K562 (cell line): ENCODE data around the gene PLPPR1. TPM values are rescaled to one million over a fixed set of nuclear protein-coding genes. Genes with fewer than 3 reads are reported as not detected.

Source experiments
- ATAC-seq: fragments of 200-7000 bp; cut with Tn5 transposase; 3 replicates; pipeline ENCODE4 v1.9.1; 2020; ENCODE audit warnings: moderate library complexity
- BruUV-seq: library from RNA; stranded (reverse); fragments of 400-500 nt; replicated peaks from 2 replicates; lab custom pipeline; 2021; lab: Mats Ljungman, UMichigan
- CTCF ChIA-PET: fragments of 300-600 bp; formaldehyde crosslinking; extraction: SDS; loops from one replicate; lab custom pipeline; 2021; ENCODE audit warnings: low intra/inter-chr PET ratio; lab: Yijun Ruan, JAX
- POLR2A ChIA-PET: fragments of 300-600, 350-650 bp; sonication (Branson Sonifier 250); formaldehyde crosslinking; extraction: SDS; loops from one replicate; lab custom pipeline; 2021; ENCODE audit warnings: antibody characterized with exemption, inconsistent platforms; lab: Yijun Ruan, JAX
- DNase-seq, 4 experiments: peaks; one replicate each; pipeline versions ENCODE4 v3.0.0 to v3.0.0-alpha.2; 2011 to 2018; ENCODE audit warnings: low spot score in 3 of 4, mixed read lengths in 3 of 4; ENCODE audit errors: extremely low read depth in 1 of 4
- FAIRE-seq: peaks from 2 replicates; lab custom pipeline; 2011; peaks lifted over from hg19 to GRCh38; lab: Jason Lieb, UNC
- H2AFZ ChIP-seq: 2 replicates; pipeline ENCODE4 v1.6.0; 2011; ENCODE audit warnings: low read depth, low read length, control low read depth, inconsistent platforms
- H3K27ac ChIP-seq: fragments of 200-600 bp; 3 replicates; pipeline ENCODE4 v1.8.0; 2011; ENCODE audit warnings: low read depth, mild to moderate bottlenecking, control low read depth, inconsistent platforms, low read length, moderate library complexity, mixed read lengths; ENCODE audit errors: extremely low read depth
- H3K27me3 ChIP-seq, 2 experiments: fragments of 300-600 bp in 1 of 2; 2 replicates in 1 of 2; 3 replicates in 1 of 2; pipeline versions ENCODE4 v1.6.0 to v1.8.0; 2011; ENCODE audit warnings: inconsistent platforms in 2 of 2, low read length in 2 of 2, mild to moderate bottlenecking in 1 of 2, mixed read lengths in 1 of 2, moderate library complexity in 1 of 2; ENCODE audit not compliant: control insufficient read depth in 2 of 2, insufficient read depth in 2 of 2
- H3K36me3 ChIP-seq: fragments of 300-600 bp; 3 replicates; pipeline ENCODE4 v1.8.0; 2011; ENCODE audit warnings: mild to moderate bottlenecking, low read length, inconsistent platforms; ENCODE audit not compliant: control insufficient read depth, insufficient read depth
- H3K4me1 ChIP-seq, 2 experiments: fragments of 200-600 bp in 1 of 2; replicated peaks in 1 of 2; 2 replicates in 1 of 2; 3 replicates in 1 of 2; pipeline versions ENCODE4 v1.5.1 to v1.8.0; 2011; ENCODE audit warnings: inconsistent platforms in 2 of 2, low read length in 2 of 2, mild to moderate bottlenecking in 1 of 2, mixed read lengths in 1 of 2, moderate library complexity in 1 of 2; ENCODE audit not compliant: control insufficient read depth in 2 of 2, insufficient read depth in 2 of 2
- H3K4me2 ChIP-seq: 2 replicates; pipeline ENCODE4 v1.6.1; 2011; ENCODE audit warnings: low read length, control low read depth, inconsistent platforms, mixed read lengths; ENCODE audit not compliant: insufficient read depth
- H3K4me3 ChIP-seq: fragments of 200-600 bp; sonication (generic), shearing (Covaris generic); 2 replicates; pipeline ENCODE4 v1.5.1; 2016; ENCODE audit warnings: control low read depth, inconsistent platforms
- H3K79me2 ChIP-seq: fragments of 200-600 bp; 3 replicates; pipeline ENCODE4 v1.8.0; 2011; ENCODE audit warnings: low read length, inconsistent platforms; ENCODE audit not compliant: control insufficient read depth, insufficient read depth
- H3K9ac ChIP-seq, 2 experiments: 2 replicates each; pipeline versions ENCODE4 v1.6.0 to v1.6.1; 2011; ENCODE audit warnings: low read depth in 2 of 2, low read length in 2 of 2, control low read depth in 1 of 2, inconsistent platforms in 1 of 2, mild to moderate bottlenecking in 1 of 2, mixed read lengths in 1 of 2; ENCODE audit not compliant: insufficient read depth in 1 of 2
- H3K9me1 ChIP-seq: one replicate; pipeline ENCODE4 v1.6.0; 2011; ENCODE audit warnings: inconsistent platforms, mild to moderate bottlenecking, low read length, moderate library complexity; ENCODE audit not compliant: control insufficient read depth, insufficient read depth
- H3K9me3 ChIP-seq: replicated peaks from 2 replicates; pipeline ENCODE4 v1.5.1; 2011; ENCODE audit warnings: low read depth, low read length, inconsistent platforms; ENCODE audit not compliant: control insufficient read depth, insufficient read depth
- H4K20me1 ChIP-seq: replicated peaks from 2 replicates; pipeline ENCODE4 v1.6.1; 2011; ENCODE audit warnings: low read length, inconsistent platforms, mixed read lengths; ENCODE audit not compliant: control insufficient read depth, insufficient read depth
- ADNP ChIP-seq: fragments of 200-800 bp; sonication (Bioruptor generic); IDR thresholded peaks from 2 replicates; pipeline ENCODE4 v1.6.1; 2016; ENCODE audit warnings: missing genetic modification characterization, missing compliant biosample characterization
- BCL6 ChIP-seq: fragments of 250-450 bp; sonication (Bioruptor Pico); IDR thresholded peaks from 2 replicates; pipeline ENCODE4 v1.4.0; 2020
- BCLAF1 ChIP-seq, 2 experiments: fragments of 450-650 bp in 1 of 2; IDR thresholded peaks; 2 replicates each; pipeline ENCODE4 v1.6.1; 2011 to 2017; ENCODE audit warnings: low read depth in 2 of 2, antibody characterized with exemption in 1 of 2, borderline replicate concordance in 1 of 2, low read length in 1 of 2, mild to moderate bottlenecking in 1 of 2, mixed read lengths in 1 of 2; ENCODE audit not compliant: control insufficient read depth in 1 of 2
- CCNT2 ChIP-seq: IDR thresholded peaks from 2 replicates; pipeline ENCODE4 v1.6.1; 2011; ENCODE audit warnings: borderline replicate concordance, low read depth, mild to moderate bottlenecking, moderate library complexity, mixed read lengths, low read length; ENCODE audit not compliant: insufficient read length; ENCODE audit errors: extremely low read depth
- HDAC6 ChIP-seq: IDR thresholded peaks from 2 replicates; pipeline ENCODE4 v1.6.1; 2012; ENCODE audit warnings: low read depth, mild to moderate bottlenecking, control low read depth, inconsistent platforms, low read length, moderate library complexity
- ID3 ChIP-seq, 2 experiments: fragments of 250-450 bp in 1 of 2; fragments of 450-650 bp in 1 of 2; sonication (Bioruptor Pico) in 1 of 2; IDR thresholded peaks; 2 replicates each; pipeline versions ENCODE4 v1.6.1 to v1.8.0; 2016 to 2021; ENCODE audit warnings: mild to moderate bottlenecking in 2 of 2, moderate library complexity in 2 of 2, missing compliant biosample characterization in 1 of 2, missing genetic modification characterization in 1 of 2
- IFI16 ChIP-seq: fragments of 250-450 bp; sonication (Bioruptor Pico); IDR thresholded peaks from 2 replicates; pipeline ENCODE4 v2.1.2; 2022; ENCODE audit warnings: mild to moderate bottlenecking, inconsistent platforms
- NR1H2 ChIP-seq: sonication (generic); formaldehyde crosslinking; IDR thresholded peaks from 2 replicates; pipeline ENCODE4 v1.4.0; 2020; ENCODE audit warnings: mild to moderate bottlenecking, missing genetic modification reagents
- SAFB ChIP-seq: fragments of 200-400 bp; formaldehyde crosslinking; IDR thresholded peaks from 2 replicates; pipeline ENCODE4 v1.6.1; 2017; ENCODE audit warnings: low read depth, low read length, borderline replicate concordance
- THRAP3 ChIP-seq: fragments of 450-650 bp; IDR thresholded peaks from 2 replicates; pipeline ENCODE4 v1.6.1; 2016; ENCODE audit warnings: mild to moderate bottlenecking, inconsistent platforms, borderline replicate concordance
- ZC3H8 ChIP-seq: fragments of 450-650 bp; IDR thresholded peaks from 2 replicates; pipeline ENCODE4 v1.6.1; 2017
- ZNF12 ChIP-seq: sonication (generic); formaldehyde crosslinking; IDR thresholded peaks from 2 replicates; pipeline ENCODE4 v1.4.0; 2020; ENCODE audit warnings: mild to moderate bottlenecking, missing genetic modification reagents
- ZNF3 ChIP-seq: fragments of 250-450 bp; sonication (Bioruptor Pico); IDR thresholded peaks from 2 replicates; pipeline ENCODE4 v1.5.0; 2021; ENCODE audit warnings: mild to moderate bottlenecking, moderate library complexity
- ZNF79 ChIP-seq: fragments of 250-450 bp; sonication (Bioruptor Pico); IDR thresholded peaks from 2 replicates; pipeline ENCODE4 v1.4.0; 2020; ENCODE audit warnings: low read depth, mild to moderate bottlenecking, moderate library complexity
- WGBS: fragments of 100-300 bp; shearing (Covaris generic); methylation state at CpG from one replicate; pipeline ENCODE4 v1.1.6; 2016; ENCODE audit warnings: low coverage, mixed read lengths; ENCODE audit not compliant: insufficient coverage; ENCODE audit errors: missing lambda C conversion rate; 5-methylcytosine and 5-hydroxymethylcytosine counted together
- in situ Hi-C: fragments of 300-500 bp; cut with MboI; formaldehyde crosslinking; loops from 4 replicates; pipeline ENCODE4 v1.15.0; 2018; ENCODE audit warnings: inconsistent platforms, mixed read lengths
- intact Hi-C: fragments of 100-400 bp; cut with micrococcal nuclease; formaldehyde crosslinking; loops from 2 replicates; pipeline ENCODE4 v1.14.2; 2022
- polyA plus RNA-seq, 8 experiments: library from polyadenylated mRNA; depleted of rRNA in 4 of 8; stranded (reverse) in 5 of 8; unstranded in 3 of 8; fragments of >200 nt; fragmentation: Nextera tagmentation in 2 of 8; fragmentation: Illumina TruSeq in 1 of 8; extraction: Ambion mirVana in 2 of 8; extraction: Trizol in 1 of 8; gene quantifications; 2 replicates each; pipeline versions ENCODE4 v1.2.1 to v1.2.3, GENCODE V29; 2011 to 2014; ENCODE audit warnings: inconsistent platforms in 1 of 8, missing spikeins in 1 of 8
- total RNA-seq, 7 experiments: library from RNA; depleted of rRNA in 6 of 7; stranded (reverse); fragments of >200 nt in 6 of 7; fragmentation: Illumina TruSeq in 2 of 7; extraction: Trizol in 2 of 7; gene quantifications; 2 replicates each; pipeline versions ENCODE4 v1.2.1 to v1.2.3, GENCODE V29; 2011 to 2021; ENCODE audit warnings: low replicate concordance in 1 of 7
- TF ChIP-seq, protein P1 (sequence below): fragments of 250-450 bp; sonication (Bioruptor Pico); IDR thresholded peaks from 2 replicates; pipeline ENCODE4 v1.5.0; 2020; ENCODE audit warnings: mild to moderate bottlenecking

Gene PLPPR1
- total and polyA plus RNA-seq, 9 of the 15 experiments (the other 6 are each of a cell fraction or from before 2014, with no cell fraction given): not detected

DNA sequence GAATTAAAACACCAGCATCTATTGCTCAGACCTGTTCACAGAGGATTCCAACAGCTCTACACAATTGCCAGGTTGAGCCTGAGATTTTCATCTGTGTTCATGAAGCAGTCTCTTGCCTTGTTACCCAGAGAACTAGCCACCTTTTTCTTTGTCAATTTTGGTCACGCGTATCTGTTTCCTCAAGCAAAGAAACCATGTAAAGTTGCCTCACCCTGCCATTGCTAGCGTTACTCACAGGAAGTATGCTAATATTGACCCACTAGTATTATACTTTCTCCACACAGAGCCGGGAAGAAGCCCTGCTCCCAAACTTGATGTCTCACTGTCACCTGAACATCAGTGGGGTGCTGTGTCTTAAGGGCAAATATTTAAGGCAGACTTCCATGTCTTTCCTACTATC, 168.5 kb downstream of the PLPPR1 start (continued):
- TF ChIP-seq BCLAF1 (IDR thresholded peaks at IDR 0.05; ENCODE audit: borderline replicate concordance in 1 of 2, control insufficient read depth in 1 of 2, low read depth in 2 of 2, low read length in 1 of 2): no peak
- no peak for TF ChIP-seq ID3 (CRISPR knock-in tag; IDR thresholded peaks at IDR 0.05)
- no peak for TF ChIP-seq ID3 (tag; IDR thresholded peaks at IDR 0.05)
- TF ChIP-seq ADNP: no peak
- no peak for TF ChIP-seq BCL6 (CRISPR knock-in tag)

DNA sequence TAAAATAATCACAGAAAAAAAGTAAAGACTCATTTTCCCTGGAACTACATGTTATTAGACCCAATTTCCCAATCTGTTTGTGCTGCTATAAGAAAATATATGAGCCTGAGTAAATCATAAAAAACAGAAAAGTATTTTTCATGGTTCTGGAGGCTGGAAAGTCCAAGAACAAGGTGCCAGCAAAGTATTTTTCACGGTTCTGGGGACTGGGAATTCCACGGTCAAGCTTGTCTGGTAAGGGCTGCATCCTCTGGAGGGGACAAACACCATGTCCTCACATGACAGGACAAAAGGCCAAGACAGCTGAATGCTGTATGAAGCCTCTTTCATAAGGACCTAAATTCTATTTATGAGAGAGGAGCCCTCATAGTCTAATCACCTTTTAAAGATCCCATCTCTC, 172.3 kb downstream of the PLPPR1 start:
- Histone ChIP-seq H3K4me1 (no peaks in the 10 kb centered on the region), H3K27ac (no peak overlapping the region), H2AFZ (no peak overlapping the region), H3K9me1 (no peaks in the 10 kb centered on the region), H3K4me2 (no peak overlapping the region), H4K20me1 (no peaks in the 10 kb centered on the region), H3K9me3 (no peaks in the 10 kb centered on the region), H3K36me3 (no peaks in the 10 kb centered on the region), H3K79me2 (no peaks in the 10 kb centered on the region), H3K9ac (no peak overlapping the region), H3K27me3 (no peaks in the 10 kb centered on the region), H3K4me3 (no peak overlapping the region)
- CTCF ChIA-PET: no interaction called here
- ATAC-seq (no peak), FAIRE-seq (no peak), DNase-seq (no peak)
- intact Hi-C loops (no loop called here), in situ Hi-C loops (no loop called here)
- POLR2A ChIA-PET: interaction anchor here (0.8 kb wide), 1 partner anchor 42 kb away, joined by 3 read pairs; no protein-coding TSS in a partner anchor
- TF ChIP-seq ZC3H8 (no peak), HDAC6 (no peak), CCNT2 (no peak), NR1H2 (CRISPR knock-in tag) (no peak), IFI16 (CRISPR knock-in tag) (no peak), ZNF3 (CRISPR knock-in tag) (no peak), ZNF79 (CRISPR knock-in tag) (no peak), ZNF12 (CRISPR knock-in tag) (no peak), THRAP3 (no peak), SAFB (no peak)
- TF ChIP-seq, protein P1, sequence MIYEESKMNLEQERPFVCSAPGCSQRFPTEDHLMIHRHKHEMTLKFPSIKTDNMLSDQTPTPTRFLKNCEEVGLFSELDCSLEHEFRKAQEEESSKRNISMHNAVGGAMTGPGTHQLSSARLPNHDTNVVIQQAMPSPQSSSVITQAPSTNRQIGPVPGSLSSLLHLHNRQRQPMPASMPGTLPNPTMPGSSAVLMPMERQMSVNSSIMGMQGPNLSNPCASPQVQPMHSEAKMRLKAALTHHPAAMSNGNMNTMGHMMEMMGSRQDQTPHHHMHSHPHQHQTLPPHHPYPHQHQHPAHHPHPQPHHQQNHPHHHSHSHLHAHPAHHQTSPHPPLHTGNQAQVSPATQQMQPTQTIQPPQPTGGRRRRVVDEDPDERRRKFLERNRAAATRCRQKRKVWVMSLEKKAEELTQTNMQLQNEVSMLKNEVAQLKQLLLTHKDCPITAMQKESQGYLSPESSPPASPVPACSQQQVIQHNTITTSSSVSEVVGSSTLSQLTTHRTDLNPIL (CRISPR knock-in tag): no peak
- WGBS: 0% methylated on average over 2 of the region's 2 CpGs
- BruUV-seq: no TSS peak
